HCT116 (cell line): ENCODE measurements around the gene METRN. TPM values are rescaled to one million over a fixed set of nuclear protein-coding genes. Genes with fewer than 3 reads are reported as not detected.

Source experiments
- ATAC-seq: fragments of 200-7000 bp; cut with Tn5 transposase; 2 replicates; pipeline ENCODE4 v1.9.1; 2020; ENCODE audit warnings: mild to moderate bottlenecking, moderate library complexity
- BruUV-seq: library from RNA; stranded (reverse); fragments of 400-500 nt; replicated peaks from 2 replicates; lab custom pipeline; 2021; lab: Mats Ljungman, UMichigan
- CTCF ChIA-PET: fragments of 300-600 bp; sonication (Branson Sonifier 250); formaldehyde crosslinking; loops from one replicate; lab custom pipeline; 2021; ENCODE audit warnings: antibody characterized with exemption; lab: Charles Lee
- POLR2A ChIA-PET: fragments of 300-600, 350-600 bp; sonication (Branson Sonifier 250); formaldehyde crosslinking; loops from one replicate; lab custom pipeline; 2021; ENCODE audit warnings: antibody characterized with exemption; lab: Charles Lee
- RAD21 ChIA-PET, 2 experiments: fragments of 300-600 bp; sonication (Branson Sonifier 250); formaldehyde crosslinking; loops; one replicate each; lab custom pipeline; 2023; ENCODE audit warnings: low total read pairs in 2 of 2; ENCODE audit not compliant: uncharacterized antibody in 2 of 2, unreplicated experiment in 2 of 2, low non-redundant PET in 1 of 2; lab: Charles Lee
- DNase-seq: peaks from one replicate; pipeline ENCODE4 v3.0.0-alpha.2; 2010; ENCODE audit warnings: low read depth, low spot score
- H2AFZ ChIP-seq: fragments of 200-600 bp; shearing (Covaris generic), sonication (generic); 2 replicates; pipeline ENCODE4 v1.6.1; 2017; ENCODE audit warnings: low read depth, mixed run types, mixed read lengths, antibody characterized with exemption, low read length; ENCODE audit not compliant: poor library complexity, severe bottlenecking
- H3K27ac ChIP-seq: 2 replicates; pipeline ENCODE4 v1.5.1; 2012; ENCODE audit warnings: low read depth, low read length
- H3K27me3 ChIP-seq: fragments of 200-600 bp; sonication (generic); 2 replicates; pipeline ENCODE4 v1.6.1; 2016; ENCODE audit warnings: mixed run types, low read length, mixed read lengths; ENCODE audit not compliant: insufficient read depth
- H3K36me3 ChIP-seq, 2 experiments: fragments of 200-500 bp in 1 of 2; fragments of 200-600 bp in 1 of 2; sonication (Bioruptor generic) in 1 of 2; sonication (generic) in 1 of 2; 2 replicates each; pipeline versions ENCODE4 v1.5.1 to v1.6.1; 2014 to 2016; ENCODE audit warnings: low read length in 2 of 2, inconsistent platforms in 1 of 2, mixed read lengths in 1 of 2, mixed run types in 1 of 2; ENCODE audit not compliant: insufficient read depth in 2 of 2, control insufficient read depth in 1 of 2
- H3K4me1 ChIP-seq, 2 experiments: fragments of 200-600 bp in 1 of 2; sonication (generic) in 1 of 2; 2 replicates each; pipeline versions ENCODE4 v1.5.1 to v1.6.1; 2012 to 2017; ENCODE audit warnings: low read length in 2 of 2, inconsistent platforms in 1 of 2, mild to moderate bottlenecking in 1 of 2, mixed read lengths in 1 of 2, mixed run types in 1 of 2, moderate library complexity in 1 of 2; ENCODE audit not compliant: insufficient read depth in 2 of 2, control insufficient read depth in 1 of 2
- H3K4me2 ChIP-seq: fragments of 200-600 bp; sonication (generic); 2 replicates; pipeline ENCODE4 v1.6.1; 2017; ENCODE audit warnings: mixed run types, low read length, mixed read lengths
- H3K4me3 ChIP-seq, 2 experiments: fragments of 200-600 bp in 1 of 2; sonication (generic) in 1 of 2; replicated peaks in 1 of 2; 2 replicates each; pipeline ENCODE4 v1.5.1; 2011 to 2016; ENCODE audit warnings: low read length in 2 of 2, control low read depth in 1 of 2, low read depth in 1 of 2, mild to moderate bottlenecking in 1 of 2, mixed read lengths in 1 of 2, mixed run types in 1 of 2
- H3K79me2 ChIP-seq: fragments of 200-600 bp; sonication (generic); 2 replicates; pipeline ENCODE4 v1.6.1; 2017; ENCODE audit warnings: mild to moderate bottlenecking, mixed run types, low read length, moderate library complexity, mixed read lengths; ENCODE audit not compliant: insufficient read depth
- H3K9ac ChIP-seq: fragments of 200-600 bp; sonication (generic); 2 replicates; pipeline ENCODE4 v1.6.1; 2016; ENCODE audit warnings: low read length, mixed read lengths
- H3K9me2 ChIP-seq: fragments of 200-600 bp; sonication (generic), shearing (Covaris generic); 2 replicates; pipeline ENCODE4 v1.6.1; 2017; ENCODE audit warnings: mixed run types, mild to moderate bottlenecking, moderate library complexity; ENCODE audit not compliant: insufficient read depth
- H3K9me3 ChIP-seq, 2 experiments: fragments of 200-500 bp in 1 of 2; fragments of 200-600 bp in 1 of 2; sonication (Bioruptor generic) in 1 of 2; sonication (generic) in 1 of 2; 2 replicates each; pipeline ENCODE4 v1.6.1; 2014 to 2017; ENCODE audit warnings: low read length in 2 of 2, mixed read lengths in 2 of 2, inconsistent platforms in 1 of 2, low read depth in 1 of 2, mild to moderate bottlenecking in 1 of 2, mixed run types in 1 of 2, moderate library complexity in 1 of 2; ENCODE audit not compliant: control insufficient read depth in 1 of 2, insufficient read depth in 1 of 2
- H4K20me1 ChIP-seq: fragments of 200-600 bp; sonication (generic), shearing (Covaris generic); 2 replicates; pipeline ENCODE4 v1.6.1; 2017; ENCODE audit warnings: mixed run types, mild to moderate bottlenecking, moderate library complexity; ENCODE audit not compliant: insufficient read depth
- CBX3 ChIP-seq: IDR thresholded peaks from 2 replicates; pipeline ENCODE4 v1.6.1; 2012; ENCODE audit warnings: low read depth
- CEBPB ChIP-seq: IDR thresholded peaks from 2 replicates; pipeline ENCODE4 v1.6.1; 2012; ENCODE audit warnings: low read depth
- CTCF ChIP-seq, 3 experiments: fragments of 200-600 bp in 1 of 3; sonication (generic) in 1 of 3; IDR thresholded peaks in 2 of 3; conservative IDR thresholded peaks in 1 of 3; 2 replicates each; pipeline ENCODE4 v1.5.1; 2012 to 2017; ENCODE audit warnings: low read depth in 2 of 3, low read length in 2 of 3, antibody characterized with exemption in 1 of 3, borderline replicate concordance in 1 of 3, control low read depth in 1 of 3, mild to moderate bottlenecking in 1 of 3, mixed read lengths in 1 of 3, mixed run types in 1 of 3, moderate library complexity in 1 of 3; ENCODE audit not compliant: insufficient read depth in 1 of 3
- EZH2phosphoT487 ChIP-seq: fragments of 200-600 bp; IDR thresholded peaks from 2 replicates; pipeline ENCODE4 v1.6.1; 2018; ENCODE audit warnings: antibody characterized with exemption, borderline replicate concordance
- FOSL1 ChIP-seq: IDR thresholded peaks from 2 replicates; pipeline ENCODE4 v1.6.1; 2012; ENCODE audit warnings: low read depth
- MAX ChIP-seq: IDR thresholded peaks from 2 replicates; pipeline ENCODE4 v1.6.1; 2012
- POLR2A ChIP-seq: IDR thresholded peaks from 2 replicates; pipeline ENCODE4 v1.7.0; 2011; ENCODE audit warnings: borderline replicate concordance; ENCODE audit not compliant: insufficient read depth, insufficient read length; ENCODE audit errors: extremely low read depth
- POLR2AphosphoS5 ChIP-seq: IDR thresholded peaks from 2 replicates; pipeline ENCODE4 v1.6.1; 2011; ENCODE audit warnings: mild to moderate bottlenecking, low read depth, low read length, moderate library complexity
- SP1 ChIP-seq: IDR thresholded peaks from 2 replicates; pipeline ENCODE4 v1.6.1; 2012; ENCODE audit warnings: low read depth
- intact Hi-C: fragments of 100-400 bp; cut with micrococcal nuclease; formaldehyde crosslinking; loops from 2 replicates; pipeline ENCODE4 v1.10.0; 2022
- total RNA-seq: library from RNA; stranded (reverse); gene quantifications from one replicate; pipeline ENCODE4 v1.2.1, GENCODE V29; 2021; ENCODE audit not compliant: unreplicated experiment

Gene METRN
- total RNA-seq, 1 experiment from 2014 or later = 193 TPM

GRCh38 chr16:723695-724094 lies 8.8 kb downstream of the METRN start:
- ChIA-PET RAD21 (no interaction called here), POLR2A (no interaction called here)
- no TSS peak for BruUV-seq

GRCh38 chr16:724188-725040 lies 9.5 kb downstream of the METRN start:
- CTCF ChIA-PET = interaction anchor here (1.0 to 2.4 kb wide), 2 partner anchors 12 to 17 kb away, joined by 3 to 10 read pairs; no protein-coding TSS in a partner anchor
- BruUV-seq = no TSS peak
- TF ChIP-seq POLR2A (peak; percentile 1), POLR2AphosphoS5 (peak; percentile 13; the same call in 1 of the 2 replicates), MAX (no peak), FOSL1 (no peak), CEBPB (no peak), CBX3 (no peak), SP1 (no peak), CTCF (IDR thresholded peaks at IDR 0.05 in 2 of 3, conservative IDR thresholded peaks at IDR 0.05 in 1 of 3; ENCODE audit: borderline replicate concordance in 1 of 3, insufficient read depth in 1 of 3, low read depth in 2 of 3, low read length in 2 of 3) (no peak)
- TF ChIP-seq, all 23 proteins: peak for 2
- H3K4me2 ChIP-seq = no peak overlapping the region
- no peak overlapping the region for H3K9ac ChIP-seq
- H3K79me2 ChIP-seq = peaks cover 19% of the 10 kb centered on the region; the same call in 1 of the 2 replicates
- H3K9me3 ChIP-seq = no peaks in the 10 kb centered on the region
- ChIA-PET RAD21 (no interaction called here), POLR2A (interaction anchor here (3.0 kb wide), 1 partner anchor 9 kb away, joined by 20 read pairs; the partner anchor contains the start of gene METRN)
- intact Hi-C loops = no loop called here
- H4K20me1 ChIP-seq = no peaks in the 10 kb centered on the region
- no peak overlapping the region for H3K4me3 ChIP-seq
- no peaks in the 10 kb centered on the region for H3K27me3 ChIP-seq
- ATAC-seq (no peak), DNase-seq (no peak)
- no peak overlapping the region for H3K27ac ChIP-seq
- H3K9me2 ChIP-seq = no peaks in the 10 kb centered on the region
- H3K36me3 ChIP-seq = no peaks in the 10 kb centered on the region
- H2AFZ ChIP-seq = no peak overlapping the region
- peaks cover 16 to 58% of the 10 kb centered on the region in 2 experiments for H3K4me1 ChIP-seq

More at GRCh38 chr16:723695-724094, 8.8 kb downstream of the METRN start:
- ATAC-seq (no peak), DNase-seq (no peak)
- Histone ChIP-seq H3K4me3 (no peak overlapping the region), H3K9me2 (no peaks in the 10 kb centered on the region), H3K9me3 (no peaks in the 10 kb centered on the region), H3K4me2 (no peak overlapping the region), H3K27ac (no peak overlapping the region), H3K36me3 (no peaks in the 10 kb centered on the region), H3K27me3 (no peaks in the 10 kb centered on the region), H2AFZ (no peak overlapping the region), H4K20me1 (no peaks in the 10 kb centered on the region), H3K79me2 (peaks cover 13% of the 10 kb centered on the region; the same call in 1 of the 2 replicates), H3K4me1 (peaks cover 23 to 59% of the 10 kb centered on the region in 2 experiments), H3K9ac (no peak overlapping the region)
- intact Hi-C loops = no loop called here
- no peak for TF ChIP-seq EZH2phosphoT487
- CTCF ChIA-PET = interaction anchor here (2.4 kb wide), 1 partner anchor 11 kb away, joined by 10 read pairs; no protein-coding TSS in a partner anchor
